PC-9 (cell line): ENCODE data around the gene AADACL4.

ENCODE experiments used
- CTCF ChIP-seq: fragments of 200-600 bp; sonication (generic); conservative IDR thresholded peaks from 2 replicates; pipeline ENCODE4 v1.6.1; 2017; ENCODE audit warnings: mixed run types, antibody characterized with exemption, mild to moderate bottlenecking, moderate library complexity
- EZH2 ChIP-seq: fragments of 200-600 bp; sonication (generic); IDR thresholded peaks from 2 replicates; pipeline ENCODE4 v1.8.0; 2017; ENCODE audit warnings: antibody characterized with exemption, low read depth

- no peak for TF ChIP-seq CTCF
- no peak for TF ChIP-seq EZH2
Observed at GRCh38 chr1:12654004-12654567, 10.2 kb downstream of the AADACL4 start.
